ENCODE data around the gene DLG2.
A peak's percentile ranks its signal among the peaks of the same experiment; 100 is the strongest.

The DLG2 gene

DNA sequence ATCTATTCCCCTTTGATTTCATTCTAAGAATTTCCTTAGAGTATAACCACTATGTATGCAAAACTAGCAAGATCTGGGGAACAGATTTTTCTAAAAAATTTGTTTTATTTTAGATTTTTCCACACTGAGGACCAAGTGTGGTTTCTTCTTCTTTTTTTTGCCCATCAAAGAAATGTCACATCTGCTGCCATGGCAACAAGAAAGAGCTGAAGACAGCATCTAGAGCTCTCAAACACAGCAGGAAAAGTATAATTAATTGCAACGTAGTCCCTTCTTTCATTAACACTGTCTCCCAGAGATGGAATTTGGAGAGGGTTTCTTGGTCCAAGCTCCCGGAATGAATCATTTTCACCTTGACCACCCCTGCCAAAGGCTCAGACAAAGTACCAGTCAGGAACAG, 2084.3 kb downstream of the DLG2 start:
- Mint-ChIP-seq H3K4me3 (no peak overlapping the region), H3K9me3 (no peaks in the 10 kb centered on the region), H3K4me1 (peaks cover 20% of the 10 kb centered on the region), H3K36me3 (ENCODE audit: low read depth) (no peaks in the 10 kb centered on the region), H3K27me3 (ENCODE audit: low read depth) (peaks cover 3% of the 10 kb centered on the region), H3K27ac (no peak overlapping the region)
- TF ChIP-seq, protein P1, sequence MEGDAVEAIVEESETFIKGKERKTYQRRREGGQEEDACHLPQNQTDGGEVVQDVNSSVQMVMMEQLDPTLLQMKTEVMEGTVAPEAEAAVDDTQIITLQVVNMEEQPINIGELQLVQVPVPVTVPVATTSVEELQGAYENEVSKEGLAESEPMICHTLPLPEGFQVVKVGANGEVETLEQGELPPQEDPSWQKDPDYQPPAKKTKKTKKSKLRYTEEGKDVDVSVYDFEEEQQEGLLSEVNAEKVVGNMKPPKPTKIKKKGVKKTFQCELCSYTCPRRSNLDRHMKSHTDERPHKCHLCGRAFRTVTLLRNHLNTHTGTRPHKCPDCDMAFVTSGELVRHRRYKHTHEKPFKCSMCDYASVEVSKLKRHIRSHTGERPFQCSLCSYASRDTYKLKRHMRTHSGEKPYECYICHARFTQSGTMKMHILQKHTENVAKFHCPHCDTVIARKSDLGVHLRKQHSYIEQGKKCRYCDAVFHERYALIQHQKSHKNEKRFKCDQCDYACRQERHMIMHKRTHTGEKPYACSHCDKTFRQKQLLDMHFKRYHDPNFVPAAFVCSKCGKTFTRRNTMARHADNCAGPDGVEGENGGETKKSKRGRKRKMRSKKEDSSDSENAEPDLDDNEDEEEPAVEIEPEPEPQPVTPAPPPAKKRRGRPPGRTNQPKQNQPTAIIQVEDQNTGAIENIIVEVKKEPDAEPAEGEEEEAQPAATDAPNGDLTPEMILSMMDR (IDR thresholded peaks at IDR 0.05; ENCODE audit: unreplicated experiment in 3 of 3), result no peak

DNA sequence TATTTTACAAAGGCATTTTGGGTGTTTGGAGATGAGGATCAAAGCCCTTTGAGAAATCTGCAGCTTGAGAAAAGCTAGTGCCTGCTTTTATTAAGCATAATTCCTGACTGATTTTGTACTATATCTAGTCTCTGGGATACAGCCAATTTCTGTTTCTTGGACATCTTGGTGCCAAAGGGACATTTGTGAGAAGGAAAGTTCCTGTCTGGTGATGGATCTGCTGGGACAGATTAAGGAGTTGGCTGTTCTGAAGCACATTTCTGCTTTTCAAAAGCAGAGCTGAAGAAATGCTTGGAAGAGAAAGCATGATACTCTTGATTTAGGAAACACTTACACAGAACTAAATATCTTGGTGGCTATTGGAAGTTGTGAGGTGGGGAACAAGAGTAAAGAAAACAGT, 2086.4 kb downstream of the DLG2 start:
- H3K27me3 Mint-ChIP-seq (ENCODE audit: low read depth), result peaks cover 3% of the 10 kb centered on the region

DNA sequence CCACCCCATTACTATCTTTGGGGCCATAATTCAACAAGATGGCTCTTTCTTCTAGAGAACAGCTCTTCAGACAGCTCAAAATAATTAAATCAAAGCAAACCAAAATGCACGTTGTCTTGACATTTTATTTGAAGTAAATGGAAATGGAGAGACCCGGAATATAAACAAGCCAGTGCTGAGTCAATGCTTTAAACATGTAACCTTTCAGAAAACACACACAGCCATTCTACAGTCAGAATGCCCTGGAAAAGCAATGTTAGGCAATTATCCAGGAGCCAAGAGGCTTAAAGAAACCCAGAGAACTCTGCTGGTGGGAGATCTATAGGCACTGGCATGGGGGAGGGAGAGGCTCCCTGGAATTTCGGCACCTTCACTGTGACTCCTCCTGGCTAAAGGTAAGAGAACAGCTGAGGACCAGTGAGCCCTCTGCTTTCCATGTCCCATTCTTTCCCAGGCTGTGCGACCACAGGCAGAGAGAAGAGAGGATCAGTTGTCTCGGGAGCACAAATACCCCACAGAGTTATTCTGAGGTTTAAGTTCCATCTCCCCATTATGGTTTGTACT, 2086.9 kb downstream of the DLG2 start:
- no peaks in the 10 kb centered on the region for H3K36me3 Mint-ChIP-seq (ENCODE audit: low read depth)
- no peaks in the 10 kb centered on the region for H3K9me3 Mint-ChIP-seq
- peaks cover 3% of the 10 kb centered on the region for H3K27me3 Mint-ChIP-seq (ENCODE audit: low read depth)
- peaks cover 13% of the 10 kb centered on the region for H3K4me1 Mint-ChIP-seq
- peak overlapping the region in 1 of 3 experiments; percentile 20 for H3K27ac Mint-ChIP-seq
- TF ChIP-seq, protein P1 (IDR thresholded peaks at IDR 0.05; ENCODE audit: unreplicated experiment in 3 of 3), result no peak
- H3K4me3 Mint-ChIP-seq, result no peak overlapping the region

More for the DNA sequence above, 2086.4 kb downstream of the DLG2 start:
- no peaks in the 10 kb centered on the region for H3K9me3 Mint-ChIP-seq
- H3K36me3 Mint-ChIP-seq (ENCODE audit: low read depth), result no peaks in the 10 kb centered on the region
- peaks cover 18% of the 10 kb centered on the region for H3K4me1 Mint-ChIP-seq
- H3K27ac Mint-ChIP-seq, result no peak overlapping the region
- TF ChIP-seq, protein P1 (IDR thresholded peaks at IDR 0.05; ENCODE audit: unreplicated experiment in 3 of 3), result no peak
- H3K4me3 Mint-ChIP-seq, result no peak overlapping the region

DNA sequence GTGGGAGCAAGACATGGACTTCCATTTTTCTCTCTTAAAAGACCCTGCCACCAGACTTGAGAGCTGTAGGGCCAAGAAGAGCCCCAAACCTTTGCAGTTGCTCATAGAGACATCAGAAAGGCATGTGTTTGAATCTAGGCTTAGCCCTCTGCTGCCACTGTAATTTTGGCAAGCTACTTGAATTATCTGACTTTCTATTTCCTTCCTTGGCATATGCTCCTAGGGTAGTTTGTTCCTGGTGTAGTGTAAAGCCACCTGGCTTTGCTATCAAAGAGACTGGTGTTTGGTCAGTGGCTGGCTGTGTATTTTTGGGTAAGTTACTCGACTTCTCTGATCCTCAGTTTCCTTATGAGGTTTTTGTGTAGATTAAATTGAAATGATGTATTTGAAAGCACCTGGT, 2088.9 kb downstream of the DLG2 start:
- Mint-ChIP-seq H3K9me3 (no peaks in the 10 kb centered on the region), H3K4me1 (no peaks in the 10 kb centered on the region), H3K27ac (no peak overlapping the region), H3K4me3 (no peak overlapping the region), H3K36me3 (ENCODE audit: low read depth) (no peaks in the 10 kb centered on the region), H3K27me3 (ENCODE audit: low read depth) (peaks cover 3% of the 10 kb centered on the region)
- TF ChIP-seq, protein P1 (IDR thresholded peaks at IDR 0.05; ENCODE audit: unreplicated experiment in 3 of 3), result no peak

DNA sequence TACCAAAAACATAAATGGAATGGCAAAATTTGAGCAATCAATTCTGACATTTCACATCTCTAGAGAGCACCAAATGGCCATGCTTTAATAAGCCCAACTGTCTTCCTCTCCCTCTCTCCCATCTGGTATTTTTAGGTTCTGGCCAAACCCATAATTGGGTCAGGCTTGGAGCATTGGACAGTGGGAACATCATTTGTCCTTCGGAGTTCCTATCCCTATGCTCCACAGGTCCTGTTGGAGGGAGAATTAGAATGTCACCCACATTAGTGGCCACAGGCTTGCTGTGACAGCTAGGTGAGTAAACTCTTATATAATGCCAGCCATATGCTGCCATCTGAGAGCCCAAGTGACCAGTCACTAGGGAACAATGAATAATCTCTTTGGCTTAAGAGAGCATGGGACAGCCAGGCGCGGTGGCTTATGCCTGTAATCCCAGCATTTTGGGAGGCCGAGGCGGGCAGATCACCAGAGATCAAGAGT, 2090.0 kb downstream of the DLG2 start:
- TF ChIP-seq, protein P1 (IDR thresholded peaks at IDR 0.05; ENCODE audit: unreplicated experiment in 3 of 3), result no peak
- Mint-ChIP-seq H3K4me1 (no peaks in the 10 kb centered on the region), H3K27me3 (ENCODE audit: low read depth) (peaks cover 3% of the 10 kb centered on the region), H3K9me3 (no peaks in the 10 kb centered on the region), H3K36me3 (ENCODE audit: low read depth) (no peaks in the 10 kb centered on the region), H3K4me3 (no peak overlapping the region), H3K27ac (no peak overlapping the region)

DNA sequence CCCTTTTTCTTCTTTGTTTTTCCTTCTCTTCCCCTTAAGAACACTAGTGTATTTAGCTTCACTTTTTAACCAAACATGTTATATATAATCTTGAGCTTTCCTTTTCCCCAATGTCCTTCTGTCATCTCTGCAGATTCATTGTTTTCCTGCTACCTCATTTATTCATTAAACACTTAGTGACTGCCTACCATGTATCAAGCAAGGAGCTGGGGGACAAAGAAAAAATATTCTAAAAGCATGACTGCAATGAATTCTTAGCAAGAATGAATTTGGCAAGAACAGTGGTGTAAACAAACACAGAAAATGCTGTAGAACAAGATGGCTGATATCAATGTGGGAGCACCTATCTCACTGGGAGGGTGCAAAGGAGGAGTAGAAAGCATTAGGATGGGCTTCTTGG, 2094.0 kb downstream of the DLG2 start:
- Mint-ChIP-seq H3K27me3 (ENCODE audit: low read depth) (no peaks in the 10 kb centered on the region), H3K4me1 (no peaks in the 10 kb centered on the region), H3K27ac (peak overlapping the region; percentile 69 to 85 (median 70)), H3K4me3 (no peak overlapping the region), H3K36me3 (ENCODE audit: low read depth) (no peaks in the 10 kb centered on the region), H3K9me3 (no peaks in the 10 kb centered on the region)
- TF ChIP-seq, protein P1 (IDR thresholded peaks at IDR 0.05; ENCODE audit: unreplicated experiment in 3 of 3), result no peak

Measured in nephron (organoid).